Measurements from ENCODE around the gene OBP2B. TPM values are rescaled to one million over a fixed set of nuclear protein-coding genes. Genes with fewer than 3 reads are reported as not detected.

Gene OBP2B
- polyA plus RNA-seq, 3 donors = not detected

GRCh38 chr9:133162861-133163503, 46.1 kb downstream of the OBP2B start:
- WGBS (ENCODE audit: insufficient coverage) = 63% methylated on average over 51 of the region's 54 CpGs
- intact Hi-C loops (cut with micrococcal nuclease) = loop anchor here in 1 of 2 donors (2.0 kb wide), 1 partner anchor 14 kb away; no protein-coding TSS in a partner anchor
- peaks cover 30% of the 10 kb centered on the region for H3K4me1 Mint-ChIP-seq
- TF ChIP-seq CTCF (IDR thresholded peaks at IDR 0.05) = no peak
- no peak for DNase-seq
- peak overlapping the region in 1 of 7 donors; percentile 25 for H3K27ac Mint-ChIP-seq
- no peaks in the 10 kb centered on the region for H3K9me3 Mint-ChIP-seq
- H3K4me2 ChIP-seq (replicated peaks; ENCODE audit: extremely low read depth, low read length, poor library complexity, severe bottlenecking) = peak overlapping the region; percentile 88
- H3K9me3 ChIP-seq (replicated peaks in 1 of 2; ENCODE audit: control insufficient read depth in 1 of 2, insufficient read depth in 1 of 2, low read length in 2 of 2) = no peaks in the 10 kb centered on the region
- peaks cover 17 to 27% of the 10 kb centered on the region in 2 donors for H3K36me3 ChIP-seq (replicated peaks in 1 of 2; ENCODE audit: control insufficient read depth in 1 of 2, insufficient read depth in 2 of 2, low read length in 2 of 2)
- H3K36me3 Mint-ChIP-seq = peaks cover 28 to 37% of the 10 kb centered on the region in 2 donors
- peaks cover 32 to 38% of the 10 kb centered on the region in 2 donors for H3K4me1 ChIP-seq (ENCODE audit: control insufficient read depth in 1 of 2, insufficient read depth in 2 of 2, low read length in 2 of 2)
- peak overlapping the region; percentile 81 to 89 for H3K4me3 Mint-ChIP-seq
- H3K79me2 ChIP-seq (ENCODE audit: insufficient read depth, low read length) = peaks cover 9% of the 10 kb centered on the region
- peak overlapping the region; percentile 92 for H2AFZ ChIP-seq (ENCODE audit: insufficient read depth, low read depth, low read length, poor library complexity, severe bottlenecking)
- H4K20me1 ChIP-seq (ENCODE audit: insufficient read depth, low read length) = peaks cover 48% of the 10 kb centered on the region
- peaks cover 0 to 6% of the 10 kb centered on the region in 2 donors for H3K27me3 ChIP-seq (ENCODE audit: control insufficient read depth in 2 of 2, insufficient read depth in 2 of 2, low read length in 2 of 2)
- H3K27ac ChIP-seq (ENCODE audit: low read depth in 1 of 2, low read length in 2 of 2) = peak overlapping the region in 1 of 2 donors; percentile 89
- peak overlapping the region; percentile 89 for H3K9ac ChIP-seq (ENCODE audit: insufficient read depth, low read length, poor library complexity, severe bottlenecking)
- H3K27me3 Mint-ChIP-seq (ENCODE audit: low read depth in 3 of 3) = peaks cover 4 to 26% (median 13%) of the 10 kb centered on the region in 3 donors
- peak overlapping the region; percentile 70 to 96 (median 87) for H3K4me3 ChIP-seq (replicated peaks in 1 of 3; ENCODE audit: low read depth in 2 of 3, low read length in 3 of 3)

DNA sequence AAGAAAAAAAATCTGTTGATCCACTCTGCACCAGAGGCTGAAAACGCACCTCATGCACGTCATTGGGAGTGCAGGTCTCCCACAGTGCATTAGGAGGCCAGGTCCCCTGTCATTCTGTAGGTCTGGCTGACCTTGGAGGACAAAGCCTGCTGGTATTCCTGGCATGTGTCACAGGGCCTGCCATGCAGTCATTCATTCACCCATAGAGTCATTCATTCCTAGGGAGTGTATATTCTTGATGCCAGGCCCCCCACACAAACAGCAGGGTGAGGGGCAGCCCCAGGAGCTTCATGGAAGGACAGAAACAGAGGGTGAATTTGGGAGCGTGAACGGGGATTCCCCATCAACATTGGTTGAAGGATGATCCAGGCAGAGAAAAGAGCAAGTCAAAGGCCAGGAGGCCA, 47.5 kb downstream of the OBP2B start:
- no peak for DNase-seq
- no peak overlapping the region for H3K4me2 ChIP-seq (replicated peaks; ENCODE audit: extremely low read depth, low read length, poor library complexity, severe bottlenecking)
- H3K9ac ChIP-seq (ENCODE audit: insufficient read depth, low read length, poor library complexity, severe bottlenecking) = no peak overlapping the region
- no peaks in the 10 kb centered on the region for H3K9me3 Mint-ChIP-seq
- H4K20me1 ChIP-seq (ENCODE audit: insufficient read depth, low read length) = peaks cover 51% of the 10 kb centered on the region
- H3K4me3 Mint-ChIP-seq = peak overlapping the region; percentile 28 to 42
- H3K27me3 ChIP-seq (ENCODE audit: control insufficient read depth in 2 of 2, insufficient read depth in 2 of 2, low read length in 2 of 2) = peaks cover 0 to 6% of the 10 kb centered on the region in 2 donors
- 88% methylated on average over 4 of the region's 4 CpGs for WGBS (ENCODE audit: insufficient coverage)
- peaks cover 0 to 26% (median 10%) of the 10 kb centered on the region in 3 donors for H3K27me3 Mint-ChIP-seq (ENCODE audit: low read depth in 3 of 3)
- peaks cover 30% of the 10 kb centered on the region for H3K4me1 Mint-ChIP-seq
- no peak overlapping the region for H2AFZ ChIP-seq (ENCODE audit: insufficient read depth, low read depth, low read length, poor library complexity, severe bottlenecking)
- H3K4me1 ChIP-seq (ENCODE audit: control insufficient read depth in 1 of 2, insufficient read depth in 2 of 2, low read length in 2 of 2) = peaks cover 32 to 38% of the 10 kb centered on the region in 2 donors
- H3K4me3 ChIP-seq (replicated peaks in 1 of 3; ENCODE audit: low read depth in 2 of 3, low read length in 3 of 3) = no peak overlapping the region
- H3K79me2 ChIP-seq (ENCODE audit: insufficient read depth, low read length) = peaks cover 9% of the 10 kb centered on the region
- intact Hi-C loops (cut with micrococcal nuclease) = no loop called here
- H3K27ac Mint-ChIP-seq = peak overlapping the region in 1 of 7 donors; percentile 36
- no peak overlapping the region for H3K27ac ChIP-seq (ENCODE audit: low read depth in 1 of 2, low read length in 2 of 2)
- no peaks in the 10 kb centered on the region for H3K9me3 ChIP-seq (replicated peaks in 1 of 2; ENCODE audit: control insufficient read depth in 1 of 2, insufficient read depth in 1 of 2, low read length in 2 of 2)
- peaks cover 20 to 39% of the 10 kb centered on the region in 2 donors for H3K36me3 ChIP-seq (replicated peaks in 1 of 2; ENCODE audit: control insufficient read depth in 1 of 2, insufficient read depth in 2 of 2, low read length in 2 of 2)
- TF ChIP-seq CTCF (IDR thresholded peaks at IDR 0.05) = no peak
- H3K36me3 Mint-ChIP-seq = peaks cover 35 to 51% of the 10 kb centered on the region in 2 donors
